OCI-M2 (cell line): ENCODE results near the gene ZNRF1.
"Not testable (repeated sequence)": the region's sequence is repeated elsewhere in the genome, so short reads cannot be mapped to it uniquely, and the experiment has no call there.

Source experiments
- DNase-seq: peaks from one replicate; lab custom pipeline; 2025; ENCODE audit not compliant: unreplicated experiment; lab: John Stamatoyannopoulos, UW

The ZNRF1 gene

DNA sequence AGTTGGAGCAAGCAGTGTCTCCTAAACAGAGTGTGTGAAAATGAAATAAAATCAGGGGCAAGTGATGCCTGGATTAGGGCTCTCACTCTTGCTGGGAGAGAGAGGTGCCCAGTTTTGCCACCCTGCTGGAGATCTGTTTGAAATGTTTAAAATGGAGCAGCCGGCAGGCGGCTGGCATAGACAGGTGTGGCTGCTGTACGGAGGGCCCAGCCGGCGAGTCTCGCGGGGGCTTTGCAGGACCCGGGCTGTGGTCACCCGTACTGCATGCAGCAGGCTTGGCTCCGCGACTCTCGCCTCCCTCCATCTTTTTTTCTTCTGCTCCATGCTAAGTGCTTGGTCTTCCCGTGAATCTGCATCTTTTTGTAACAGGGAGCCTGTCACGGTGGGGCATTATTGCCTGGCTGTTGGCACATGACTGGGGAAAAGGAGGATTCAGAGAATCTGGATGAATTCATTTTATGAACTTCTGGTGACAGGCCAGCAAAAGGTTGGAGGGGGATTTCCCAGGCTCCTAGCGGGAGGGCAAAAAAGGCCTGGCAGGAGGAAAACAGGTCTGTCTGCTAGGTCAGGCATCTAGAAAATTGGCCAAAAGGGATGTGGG is 1.8 kb downstream of the ZNRF1 start:
- DNase-seq: no peak

DNA sequence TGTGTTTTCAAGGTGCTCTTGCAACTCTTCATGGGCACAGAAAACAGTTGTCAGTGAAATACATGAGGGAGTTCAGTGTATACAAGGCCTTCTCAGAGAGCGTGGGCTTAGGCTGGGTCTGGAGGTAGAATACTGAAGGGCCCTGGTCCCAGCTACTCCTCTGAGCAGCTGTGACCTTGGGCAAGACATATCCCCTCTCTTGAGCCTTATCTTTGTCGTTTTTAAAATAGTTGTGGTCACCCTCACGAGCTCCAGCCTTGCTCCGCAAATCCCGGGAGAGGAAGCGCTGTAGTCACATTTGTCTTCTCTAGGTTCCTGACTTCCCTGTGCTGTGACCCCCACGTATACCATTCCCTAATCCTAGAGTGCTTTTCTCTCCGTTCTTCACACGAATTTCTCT is 3.6 kb downstream of the ZNRF1 start:
- no peak for DNase-seq

DNA sequence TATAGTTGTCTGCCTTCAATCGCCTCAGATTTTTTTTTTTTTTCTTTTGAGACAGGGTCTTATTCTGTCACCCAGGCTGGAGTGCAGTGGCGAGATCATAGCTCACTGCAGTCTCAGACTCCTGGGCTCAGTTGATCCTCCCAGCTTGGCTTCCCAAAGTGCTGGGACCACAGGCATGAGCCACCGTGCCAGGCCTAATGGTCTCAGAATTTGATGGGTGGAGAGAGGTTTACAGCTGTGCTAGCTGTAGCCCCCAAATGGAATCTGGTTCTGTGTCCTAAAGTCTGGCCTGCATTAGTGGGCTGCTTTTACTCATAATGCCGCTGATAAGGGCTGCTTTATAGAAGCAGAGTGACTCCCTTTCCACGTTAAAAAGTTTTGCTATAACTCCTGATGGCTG is 5.1 kb downstream of the ZNRF1 start:
- DNase-seq: no peak

DNA sequence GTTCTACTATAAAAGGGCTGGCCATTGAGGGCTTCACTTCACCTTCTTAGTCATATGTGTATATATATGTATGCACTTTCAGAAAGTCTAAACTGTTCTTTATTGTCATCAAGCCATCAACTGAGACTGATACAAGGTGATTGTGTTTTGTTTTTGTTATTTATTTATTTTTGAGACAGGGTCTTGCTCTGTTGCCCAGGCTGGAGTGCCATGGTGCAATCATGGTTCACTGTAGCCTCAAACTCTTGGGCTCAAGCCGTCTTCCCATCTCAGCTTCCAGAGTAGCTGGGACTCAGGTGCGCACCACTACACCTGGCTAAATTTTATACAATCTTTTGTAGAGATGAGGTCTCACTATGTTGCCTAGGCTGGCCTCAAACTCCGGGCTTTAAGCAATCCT is 5.6 kb downstream of the ZNRF1 start:
- no peak for DNase-seq

DNA sequence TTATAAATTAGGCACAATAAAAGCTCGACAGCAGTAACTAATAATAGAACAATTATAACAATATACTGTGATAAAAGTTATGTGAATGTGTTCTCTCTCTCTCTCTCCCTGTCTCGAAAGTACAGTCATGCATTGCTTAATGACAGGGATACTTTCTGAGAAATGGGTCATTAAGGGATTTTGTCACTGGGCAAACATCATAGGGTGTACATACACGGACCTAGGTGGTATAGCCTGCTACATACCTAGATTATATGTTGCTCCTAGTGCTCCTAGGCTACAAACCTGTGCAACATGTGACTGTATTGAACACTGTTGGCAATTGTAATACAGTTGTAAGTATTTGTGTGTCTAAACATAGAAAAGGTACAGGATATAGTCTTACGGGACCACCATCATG is 6.9 kb downstream of the ZNRF1 start:
- no peak for DNase-seq

DNA sequence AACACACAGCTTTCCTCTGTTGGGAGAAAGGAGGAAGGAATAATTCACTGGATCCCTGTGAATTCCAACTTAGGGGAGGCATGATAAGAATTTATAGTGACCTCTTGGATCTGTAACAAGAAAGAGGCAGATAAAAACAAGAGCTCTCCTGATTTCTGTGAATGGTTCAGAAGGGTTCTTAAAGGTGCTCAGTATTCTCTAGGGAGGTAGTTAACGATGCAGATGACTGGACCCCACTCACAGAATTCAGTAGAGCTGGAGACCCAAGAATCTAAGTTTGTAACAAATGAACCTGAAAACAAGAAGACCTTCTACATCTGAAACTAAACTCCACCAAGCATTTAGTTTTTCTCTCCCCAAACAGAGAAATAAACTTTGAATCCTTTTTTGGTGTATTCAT is 8.6 kb downstream of the ZNRF1 start:
- DNase-seq: no peak

DNA sequence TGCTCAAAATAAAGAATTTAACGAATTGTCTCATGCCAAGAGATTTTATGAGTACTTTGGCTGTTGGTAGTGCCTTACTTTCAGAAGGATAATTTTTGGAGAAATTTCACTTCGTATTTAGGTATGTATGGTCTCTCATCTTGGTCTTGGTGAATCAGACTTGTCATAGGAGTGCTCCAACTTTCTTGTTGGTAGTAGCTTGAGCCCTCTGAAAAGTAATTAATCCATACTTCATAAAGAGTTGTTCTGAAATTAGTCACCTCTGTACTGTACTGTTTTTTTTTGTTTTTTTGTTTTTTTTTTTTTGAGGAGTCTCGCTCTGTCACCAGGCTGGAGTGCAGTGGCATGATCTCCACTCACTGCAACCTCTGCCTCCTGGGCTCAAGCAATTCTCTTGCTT is 11.6 kb downstream of the ZNRF1 start:
- DNase-seq: no peak

DNA sequence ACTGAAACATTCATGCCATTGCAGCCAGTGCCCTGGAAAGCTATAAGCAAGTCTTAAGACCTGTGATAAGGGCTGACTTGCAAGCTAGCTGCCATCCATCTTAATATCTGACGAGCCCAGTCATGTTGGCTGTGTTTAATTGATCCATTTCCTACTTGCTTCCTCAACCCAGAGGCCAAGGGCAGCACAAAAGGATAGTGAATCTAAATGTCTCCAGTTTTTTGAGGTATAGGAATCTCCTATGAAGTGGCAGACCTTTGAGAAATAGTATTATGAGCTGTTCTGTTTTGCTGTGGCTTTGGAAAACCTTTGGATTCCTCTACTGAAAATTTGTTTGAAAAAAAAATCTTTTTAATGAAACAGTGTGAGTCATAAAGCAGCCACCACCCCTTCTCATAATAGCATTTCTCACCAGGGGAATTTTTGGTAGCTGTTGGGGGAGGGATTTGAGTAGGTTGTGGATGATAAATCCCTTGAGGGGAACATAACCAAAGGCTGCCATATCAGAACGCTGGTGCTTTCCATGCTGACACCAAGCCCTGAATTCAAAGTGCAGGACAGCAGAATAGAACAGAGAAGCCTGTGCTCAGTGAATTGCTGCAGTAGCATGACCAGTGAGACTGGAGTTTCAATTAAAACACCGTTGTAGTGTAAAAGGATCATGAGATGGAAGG is 12.9 kb downstream of the ZNRF1 start:
- no peak for DNase-seq

DNA sequence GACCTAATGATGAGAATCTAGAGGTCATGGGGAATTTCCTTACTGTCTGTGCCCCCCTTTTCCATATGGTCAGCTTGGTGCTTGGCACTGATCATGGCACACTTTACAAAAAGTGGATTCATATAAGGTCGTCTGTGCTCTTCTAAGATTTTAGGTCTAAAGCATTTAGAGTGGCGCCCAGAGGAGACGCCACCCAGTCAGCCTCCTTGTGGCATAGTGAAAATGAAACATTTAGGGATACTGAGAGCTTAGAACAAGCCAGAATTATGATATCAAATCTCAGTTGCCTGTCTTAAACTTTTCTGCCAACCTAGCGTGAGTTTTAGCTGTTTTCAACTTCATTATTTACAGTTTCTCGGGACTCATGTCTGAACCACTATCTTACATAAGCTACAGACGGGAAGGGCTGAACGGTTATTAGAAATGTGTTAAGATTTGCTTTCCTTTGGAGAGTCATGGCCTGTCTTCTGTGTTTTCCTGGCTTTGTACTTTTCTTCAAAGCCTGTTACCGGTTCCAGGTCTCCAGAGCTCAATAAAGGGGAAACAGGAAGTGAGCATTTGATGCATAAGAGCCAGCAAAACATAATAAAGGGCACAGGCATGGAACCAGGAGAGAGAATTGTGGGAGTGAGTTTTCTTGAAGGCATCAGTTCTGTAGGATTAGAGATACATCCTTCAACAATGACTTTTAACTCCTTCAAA is 13.7 kb downstream of the ZNRF1 start:
- DNase-seq: no peak

DNA sequence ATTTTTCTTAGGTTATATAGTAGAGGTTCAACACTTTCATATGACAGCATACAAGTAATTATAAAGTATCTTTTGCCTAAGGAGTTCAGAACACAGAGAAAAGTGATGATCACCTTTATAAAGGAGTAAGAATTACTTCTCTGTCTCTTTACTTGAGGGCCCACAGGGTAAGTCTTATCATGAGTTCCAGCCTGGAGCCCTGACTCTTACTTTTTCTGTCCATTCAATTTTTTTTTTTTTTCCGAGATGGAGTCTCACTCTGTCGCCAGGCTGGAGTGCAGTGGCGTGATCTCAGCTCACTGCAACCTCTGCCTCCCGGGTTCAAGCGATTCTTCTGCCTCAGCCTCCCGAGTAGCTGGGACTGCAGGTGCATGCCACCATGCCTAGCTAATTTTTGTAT is 14.3 kb downstream of the ZNRF1 start:
- not testable (repeated sequence) for DNase-seq

DNA sequence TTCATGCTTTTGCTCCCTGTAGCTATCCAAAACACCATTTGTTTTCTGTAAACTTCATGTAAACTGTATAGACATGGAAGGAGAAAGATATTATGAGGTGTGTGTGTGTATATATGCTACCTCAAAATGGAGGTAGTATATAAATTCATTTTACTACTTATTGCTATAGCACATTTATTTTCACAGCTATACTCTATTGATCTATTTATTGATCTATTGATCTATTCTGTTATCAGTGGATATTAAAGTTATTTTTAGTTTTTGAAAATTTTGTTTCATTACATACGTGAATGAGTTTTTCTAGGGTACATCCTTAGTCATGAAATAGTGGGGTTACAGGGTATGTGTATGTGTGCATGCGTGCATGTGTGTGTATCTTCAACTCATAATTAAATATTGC is 15.5 kb downstream of the ZNRF1 start:
- DNase-seq: no peak

DNA sequence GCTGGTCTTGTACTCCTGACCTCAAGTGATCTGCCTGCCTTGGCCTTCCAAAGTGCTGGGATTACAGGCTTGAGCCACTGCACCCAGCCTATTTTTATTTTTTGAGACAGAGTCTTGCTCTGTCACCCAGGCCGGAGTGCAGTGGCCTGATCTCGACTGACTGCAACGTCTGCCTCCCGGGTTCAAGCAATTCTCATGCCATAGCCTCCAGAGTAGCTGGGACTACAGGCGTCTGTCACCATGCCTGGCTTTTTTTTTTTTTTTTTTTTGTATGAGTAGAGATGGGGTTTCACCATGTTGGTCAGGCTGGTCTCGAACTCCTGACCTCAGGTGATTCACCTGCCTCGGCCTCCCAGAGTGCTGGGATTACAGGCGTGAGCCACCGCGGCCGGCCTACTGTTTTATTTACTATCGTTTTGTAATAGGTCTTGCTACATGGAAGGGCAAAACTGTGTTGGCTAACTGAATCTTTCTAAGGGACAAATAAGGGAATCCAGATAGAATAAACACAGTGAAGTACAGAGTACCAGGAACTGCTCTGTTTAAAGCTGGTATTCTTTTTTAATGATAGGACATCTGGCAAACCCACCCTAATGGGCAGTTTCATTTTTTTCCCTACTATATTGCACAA is 17.7 kb downstream of the ZNRF1 start:
- not testable (repeated sequence) for DNase-seq

DNA sequence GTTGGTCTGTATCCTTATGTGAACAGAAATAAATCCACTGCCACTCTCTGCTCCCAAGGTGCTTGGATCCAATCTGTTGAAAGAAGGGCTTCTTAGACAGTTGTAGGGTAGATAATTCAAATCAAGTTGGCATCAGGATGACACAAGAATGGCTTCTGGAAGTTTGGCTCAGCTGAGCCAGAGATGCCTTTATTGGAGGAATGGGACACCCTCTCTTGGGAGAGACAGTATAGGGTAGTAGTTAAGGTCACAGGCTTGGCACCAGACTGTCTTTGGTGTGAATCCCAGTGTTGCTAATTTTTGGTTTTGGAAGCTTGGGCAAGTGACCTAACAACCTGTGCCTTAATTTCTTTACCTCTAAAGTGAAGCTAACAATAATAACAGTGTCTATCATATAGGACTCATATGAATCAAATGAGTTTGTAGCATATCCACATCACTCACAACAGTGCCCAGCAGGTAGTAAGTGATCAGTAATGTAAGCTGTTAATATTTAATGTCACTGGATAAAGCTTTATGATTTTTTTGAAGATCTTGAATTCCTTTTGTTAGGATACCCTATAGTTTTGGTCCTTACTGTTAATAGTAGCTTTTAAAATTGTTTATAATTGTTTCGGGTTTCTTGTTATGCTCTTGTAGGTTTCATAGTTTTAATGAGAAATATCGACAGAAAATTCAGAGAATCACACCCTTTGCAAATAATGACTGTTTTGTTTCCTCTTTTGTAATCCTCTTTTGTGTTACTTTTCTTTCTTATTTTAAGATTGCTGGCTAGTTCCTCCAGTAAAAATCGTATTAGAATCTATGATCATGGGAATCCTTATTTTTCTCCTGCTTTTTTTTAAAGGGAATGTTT is 19.1 kb downstream of the ZNRF1 start:
- no peak for DNase-seq

DNA sequence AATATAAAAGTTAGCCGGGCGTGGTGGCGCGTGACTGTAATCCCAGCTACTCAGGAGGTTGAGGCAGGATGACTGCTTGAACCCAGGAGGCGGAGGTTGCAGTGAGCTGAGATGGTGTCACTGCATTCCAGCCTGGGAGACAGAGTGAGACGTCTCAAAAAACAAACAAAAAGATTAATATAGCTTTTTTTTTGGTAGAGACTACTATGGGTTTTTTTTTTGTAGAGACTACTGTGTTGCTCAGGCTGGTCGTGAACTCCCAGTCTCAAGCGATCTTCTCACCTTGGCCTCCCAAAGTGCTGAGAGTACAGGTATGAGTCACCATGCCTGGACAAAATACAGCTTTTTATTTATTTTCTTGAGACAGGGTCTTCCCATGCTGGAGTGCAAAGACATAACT is 20.2 kb downstream of the ZNRF1 start:
- no peak for DNase-seq

DNA sequence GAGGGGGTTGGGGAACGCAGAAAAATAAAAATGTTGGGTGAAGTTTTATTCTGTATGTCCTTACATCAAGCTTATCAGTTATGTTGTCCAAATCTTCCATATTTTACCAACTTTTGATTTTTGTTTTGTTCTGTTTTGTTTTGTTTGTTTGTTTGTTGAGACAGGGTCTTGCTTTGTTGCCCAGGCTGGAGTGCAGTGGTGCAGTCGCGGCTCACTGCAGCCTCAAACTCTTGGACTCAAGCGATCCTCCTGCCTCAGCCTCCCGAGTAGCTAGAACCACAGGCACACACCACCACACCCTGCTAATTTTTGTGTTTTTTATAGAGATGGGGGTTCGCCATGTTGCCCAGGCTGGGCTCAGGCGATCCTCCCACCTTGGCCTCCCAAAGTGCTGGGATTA is 20.8 kb downstream of the ZNRF1 start:
- no peak for DNase-seq

DNA sequence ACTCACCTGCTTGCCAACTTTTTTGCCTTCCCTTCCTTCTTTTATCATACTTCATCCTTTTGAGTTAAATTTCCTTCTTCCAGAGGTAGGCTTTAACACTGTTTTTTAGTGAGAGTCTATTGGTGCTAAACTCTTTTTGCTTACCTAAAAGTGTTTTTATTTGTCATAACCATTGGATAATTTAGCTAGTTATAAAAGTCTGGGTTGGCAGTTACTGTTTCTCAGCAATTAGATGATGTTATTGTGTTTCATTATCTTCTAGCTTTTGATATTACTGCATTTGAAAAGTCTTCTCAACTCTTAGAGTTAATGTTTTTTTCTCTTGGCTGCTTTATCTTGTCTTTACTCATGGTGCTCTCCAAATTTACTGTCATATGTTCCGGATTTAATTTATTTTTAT is 22.6 kb downstream of the ZNRF1 start:
- no peak for DNase-seq

DNA sequence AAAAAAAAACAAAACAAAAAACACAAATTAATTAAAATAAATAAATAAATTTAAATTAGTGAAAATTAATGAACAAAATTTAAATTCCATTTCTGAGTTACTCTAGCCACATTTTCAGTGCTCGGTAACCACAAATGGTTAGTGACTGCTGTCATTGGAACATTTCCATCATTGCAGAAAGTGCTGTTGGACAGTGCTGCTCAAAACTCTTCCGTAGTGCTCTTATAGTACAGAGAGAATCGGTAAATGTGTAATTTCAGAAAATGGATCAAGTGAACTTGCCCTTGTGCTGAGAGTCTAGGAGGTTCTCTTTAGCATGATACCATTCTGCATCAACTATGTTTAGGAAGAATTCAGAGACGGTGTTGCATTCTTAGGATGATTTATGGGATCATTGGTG is 23.7 kb downstream of the ZNRF1 start:
- no peak for DNase-seq

DNA sequence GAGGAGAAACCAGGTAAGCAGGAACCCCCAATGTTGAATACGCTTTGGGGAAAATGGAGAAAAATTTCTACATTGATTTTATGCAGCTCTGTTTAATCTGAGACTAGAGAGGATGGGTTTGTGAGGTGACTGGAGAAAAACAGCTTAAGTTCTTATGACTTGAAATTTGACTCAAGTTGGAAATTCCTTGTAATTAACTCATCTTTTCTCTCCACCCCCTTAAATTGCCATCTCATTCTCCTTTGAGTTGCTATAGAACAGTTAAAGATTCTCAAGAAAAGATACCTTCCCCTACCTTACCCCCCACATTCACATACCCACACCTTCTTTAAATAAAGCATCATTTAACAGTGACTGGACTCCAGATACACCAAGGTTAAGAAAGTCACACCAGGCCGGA is 24.2 kb downstream of the ZNRF1 start:
- DNase-seq: no peak

DNA sequence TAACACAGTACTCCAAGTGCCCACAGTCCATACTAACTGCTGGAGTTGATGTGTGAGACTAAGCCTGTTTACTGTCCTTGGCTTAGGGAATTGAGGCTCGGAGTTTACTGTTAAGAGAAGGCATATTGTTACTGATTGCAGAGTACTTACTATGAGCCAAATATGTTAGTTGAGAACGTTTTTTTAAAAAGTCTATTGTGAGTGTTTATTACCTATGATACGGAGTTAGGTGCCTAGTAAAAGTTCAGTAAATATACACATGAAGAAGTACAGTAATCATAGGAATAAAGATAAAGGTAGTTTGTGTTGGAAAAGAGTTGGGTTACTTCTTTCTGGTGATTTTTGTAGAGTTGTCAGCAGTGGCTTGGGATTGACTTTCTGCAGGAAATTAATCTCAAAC is 25.4 kb downstream of the ZNRF1 start:
- DNase-seq: no peak

DNA sequence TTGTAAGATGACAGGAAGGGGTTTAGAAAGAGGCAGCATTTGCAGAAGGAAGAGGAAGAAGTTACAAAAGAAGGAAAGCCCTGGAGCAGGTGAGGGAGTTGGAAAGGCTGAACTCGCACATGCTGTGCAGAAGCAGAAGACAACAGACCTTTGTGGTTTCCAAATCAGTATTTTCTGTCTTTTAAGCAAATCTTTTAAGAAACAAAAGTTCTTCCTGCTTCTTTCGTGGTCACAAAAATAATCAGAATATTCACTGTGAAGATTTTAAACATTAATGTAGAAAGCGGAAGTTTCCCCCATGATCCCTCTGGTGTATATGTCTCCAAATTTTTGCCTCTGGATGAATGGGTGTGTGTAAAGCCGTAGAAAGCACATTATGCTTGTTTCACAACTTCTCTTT is 25.8 kb downstream of the ZNRF1 start:
- DNase-seq: no peak

DNA sequence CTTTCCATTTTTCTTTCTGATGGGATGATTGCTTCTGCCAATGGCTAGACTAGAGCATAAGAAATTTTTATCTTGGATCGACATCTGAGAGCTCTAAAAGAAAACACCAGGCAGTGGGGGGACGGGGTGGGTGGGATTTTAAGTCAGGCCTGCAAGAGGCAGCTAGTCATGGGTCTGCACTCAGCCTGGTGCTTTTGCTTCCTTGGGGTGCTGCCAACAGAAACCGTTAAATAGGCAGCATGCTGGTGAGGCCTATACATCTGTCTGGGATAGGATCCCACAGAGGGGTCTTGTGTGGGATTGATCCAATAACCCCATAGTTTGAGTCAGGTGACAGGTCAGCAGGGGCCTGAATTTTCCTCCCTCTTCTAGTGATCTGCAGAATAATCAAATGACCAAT is 26.9 kb downstream of the ZNRF1 start:
- no peak for DNase-seq
